ENCODE measurements around the gene DRAXIN. TPM values are rescaled to one million over a fixed set of nuclear protein-coding genes. Genes with fewer than 3 reads are reported as not detected.

Gene DRAXIN
- total and polyA plus RNA-seq, 2 donors (not counting 3 experiments of a cell fraction or from before 2014, with no cell fraction given), result 0.44 to 3.2 TPM

DNA sequence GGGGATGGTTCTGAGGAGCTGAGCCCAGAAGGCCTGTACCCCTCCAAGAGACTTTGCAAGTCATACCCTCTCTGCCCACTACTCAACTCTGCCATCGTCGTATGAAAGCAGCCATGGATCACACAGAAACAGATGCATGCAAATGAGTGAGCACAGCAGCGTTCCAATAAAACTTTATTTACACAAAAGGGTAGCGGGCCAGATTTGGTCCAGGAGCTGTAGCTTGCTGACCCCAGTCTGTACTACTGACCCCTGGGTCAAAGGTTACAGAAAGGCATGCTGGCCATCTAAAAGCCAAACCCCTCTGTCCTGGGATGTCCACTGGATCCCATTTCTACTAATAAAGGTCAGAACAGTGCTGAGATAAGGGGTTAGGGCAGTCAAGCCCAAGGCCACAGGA lies 35.6 kb downstream of the DRAXIN start:
- H2AFZ ChIP-seq (ENCODE audit: low read depth, low read length), result no peak overlapping the region
- no peak overlapping the region for H3K27ac ChIP-seq (ENCODE audit: insufficient read depth, low read depth, low read length)
- dilution Hi-C loops (cut with MboI; ENCODE audit: extremely low pct_ligation_motif_present, low sequenced_read_pairs), result no loop called here
- intact Hi-C loops (cut with micrococcal nuclease), result no loop called here
- CTCF ChIA-PET, result interaction anchor here (1.4 kb wide), 1 partner anchor 16 kb away, joined by 3 read pairs; no protein-coding TSS in a partner anchor
- BruUV-seq (replicated peaks), result no TSS peak
- no peak for DNase-seq (ENCODE audit: low read depth, low spot score)
- no peak for FAIRE-seq
- POLR2A ChIA-PET, result no interaction called here
- H3K36me3 ChIP-seq (ENCODE audit: control insufficient read depth in 2 of 2, extremely low read depth in 1 of 2, insufficient read depth in 2 of 2, low read length in 2 of 2), result no peaks in the 10 kb centered on the region
- H3K4me3 ChIP-seq (replicated peaks in 1 of 3; ENCODE audit: insufficient read depth in 1 of 3, low read depth in 1 of 3, low read length in 3 of 3), result no peak overlapping the region
- no peak overlapping the region for H3K4me2 ChIP-seq (ENCODE audit: insufficient read depth, low read length)
- H3K4me1 ChIP-seq (ENCODE audit: control insufficient read depth, extremely low read depth, insufficient read depth, low read length), result peaks cover 21% of the 10 kb centered on the region
- no peaks in the 10 kb centered on the region for H3K9me3 ChIP-seq (replicated peaks; ENCODE audit: control insufficient read depth, insufficient read depth, low read length)
- H4K20me1 ChIP-seq (replicated peaks; ENCODE audit: control insufficient read depth, extremely low read depth, insufficient read depth, low read length), result no peaks in the 10 kb centered on the region
- TF ChIP-seq JUN (IDR thresholded peaks at IDR 0.05; ENCODE audit: borderline replicate concordance, insufficient read depth, insufficient read length, low read depth), result no peak
- no peak for TF ChIP-seq POLR2AphosphoS5 (IDR thresholded peaks at IDR 0.05; ENCODE audit: insufficient read depth, low read depth, low read length)
- TF ChIP-seq MYC (IDR thresholded peaks at IDR 0.05; ENCODE audit: low read depth, low read length), result no peak
- TF ChIP-seq, protein P1, sequence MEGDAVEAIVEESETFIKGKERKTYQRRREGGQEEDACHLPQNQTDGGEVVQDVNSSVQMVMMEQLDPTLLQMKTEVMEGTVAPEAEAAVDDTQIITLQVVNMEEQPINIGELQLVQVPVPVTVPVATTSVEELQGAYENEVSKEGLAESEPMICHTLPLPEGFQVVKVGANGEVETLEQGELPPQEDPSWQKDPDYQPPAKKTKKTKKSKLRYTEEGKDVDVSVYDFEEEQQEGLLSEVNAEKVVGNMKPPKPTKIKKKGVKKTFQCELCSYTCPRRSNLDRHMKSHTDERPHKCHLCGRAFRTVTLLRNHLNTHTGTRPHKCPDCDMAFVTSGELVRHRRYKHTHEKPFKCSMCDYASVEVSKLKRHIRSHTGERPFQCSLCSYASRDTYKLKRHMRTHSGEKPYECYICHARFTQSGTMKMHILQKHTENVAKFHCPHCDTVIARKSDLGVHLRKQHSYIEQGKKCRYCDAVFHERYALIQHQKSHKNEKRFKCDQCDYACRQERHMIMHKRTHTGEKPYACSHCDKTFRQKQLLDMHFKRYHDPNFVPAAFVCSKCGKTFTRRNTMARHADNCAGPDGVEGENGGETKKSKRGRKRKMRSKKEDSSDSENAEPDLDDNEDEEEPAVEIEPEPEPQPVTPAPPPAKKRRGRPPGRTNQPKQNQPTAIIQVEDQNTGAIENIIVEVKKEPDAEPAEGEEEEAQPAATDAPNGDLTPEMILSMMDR (IDR thresholded peaks at IDR 0.05; ENCODE audit: extremely low read depth in 1 of 2, insufficient read depth in 1 of 2, low read depth in 1 of 2, low read length in 2 of 2), result no peak
- no peaks in the 10 kb centered on the region for H3K9me1 ChIP-seq (replicated peaks; ENCODE audit: control insufficient read depth, extremely low read depth, insufficient read depth, low read length)
- H3K79me2 ChIP-seq (ENCODE audit: control insufficient read depth, insufficient read depth, low read length), result no peaks in the 10 kb centered on the region
- peaks cover 0 to 1% of the 10 kb centered on the region in 2 experiments for H3K27me3 ChIP-seq (ENCODE audit: control insufficient read depth in 2 of 2, insufficient read depth in 2 of 2, low read length in 2 of 2)
- H3K9ac ChIP-seq (replicated peaks; ENCODE audit: extremely low read depth, insufficient read depth, low read length), result no peak overlapping the region

DNA sequence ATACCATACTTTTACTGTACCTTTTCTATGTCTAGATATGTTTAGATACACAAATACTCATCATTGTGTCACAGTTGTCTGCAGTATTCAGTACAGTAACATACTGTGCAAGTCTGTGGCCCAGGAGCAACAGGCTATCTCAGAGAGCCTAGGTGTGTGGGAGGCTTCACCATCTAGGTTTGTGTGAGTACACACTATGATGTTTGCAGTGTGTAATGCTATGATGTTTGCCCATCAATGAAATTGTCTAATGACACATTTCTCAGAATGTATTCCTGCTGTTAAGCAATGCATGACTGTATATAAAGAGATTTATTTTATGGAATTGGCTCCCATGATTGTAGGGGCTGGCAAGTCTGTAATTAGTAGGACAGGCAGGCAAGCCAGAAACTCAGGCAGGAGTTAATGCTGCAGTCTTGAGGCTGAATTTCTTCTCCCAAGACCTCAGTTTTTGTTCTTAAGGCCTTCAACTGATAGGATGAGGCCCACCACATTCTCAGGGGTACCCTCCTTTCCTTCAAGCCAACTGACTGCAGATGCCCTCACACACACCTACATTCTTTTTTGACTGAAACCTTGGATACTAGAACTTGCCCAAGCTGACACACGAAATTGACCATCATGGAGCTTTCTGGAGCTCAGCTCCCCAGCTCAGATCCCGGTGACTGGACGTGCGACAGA lies 36.8 kb downstream of the DRAXIN start:
- no peak overlapping the region for H2AFZ ChIP-seq (ENCODE audit: low read depth, low read length)
- peaks cover 0 to under 1% of the 10 kb centered on the region in 2 experiments for H3K27me3 ChIP-seq (ENCODE audit: control insufficient read depth in 2 of 2, insufficient read depth in 2 of 2, low read length in 2 of 2)
- TF ChIP-seq POLR2AphosphoS5 (IDR thresholded peaks at IDR 0.05; ENCODE audit: insufficient read depth, low read depth, low read length) (no peak), EZH2 (IDR thresholded peaks at IDR 0.05; ENCODE audit: borderline replicate concordance, low read depth, low read length, severe bottlenecking) (no peak), FOS (IDR thresholded peaks at IDR 0.05; ENCODE audit: borderline replicate concordance, insufficient read depth, low read length) (no peak), MYC (IDR thresholded peaks at IDR 0.05; ENCODE audit: low read depth, low read length) (no peak), POLR2A (IDR thresholded peaks at IDR 0.05; ENCODE audit: low read depth, low read length) (no peak), JUN (IDR thresholded peaks at IDR 0.05; ENCODE audit: borderline replicate concordance, insufficient read depth, insufficient read length, low read depth) (no peak), GATA2 (IDR thresholded peaks at IDR 0.05; ENCODE audit: insufficient read depth, insufficient read length, low read depth, low read length) (no peak)
- TF ChIP-seq, protein P2, sequence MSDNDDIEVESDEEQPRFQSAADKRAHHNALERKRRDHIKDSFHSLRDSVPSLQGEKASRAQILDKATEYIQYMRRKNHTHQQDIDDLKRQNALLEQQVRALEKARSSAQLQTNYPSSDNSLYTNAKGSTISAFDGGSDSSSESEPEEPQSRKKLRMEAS (IDR thresholded peaks at IDR 0.05; ENCODE audit: insufficient read depth, insufficient read length), result no peak
- TF ChIP-seq, protein P1 (IDR thresholded peaks at IDR 0.05; ENCODE audit: extremely low read depth in 1 of 2, insufficient read depth in 1 of 2, low read depth in 1 of 2, low read length in 2 of 2), result no peak
- H3K4me1 ChIP-seq (ENCODE audit: control insufficient read depth, extremely low read depth, insufficient read depth, low read length), result peaks cover 21% of the 10 kb centered on the region
- ChIA-PET CTCF (interaction anchor here (0.8 kb wide), 1 partner anchor 17 kb away, joined by 3 read pairs; no protein-coding TSS in a partner anchor), POLR2A (no interaction called here)
- no TSS peak for BruUV-seq (replicated peaks)
- H3K4me3 ChIP-seq (replicated peaks in 1 of 3; ENCODE audit: insufficient read depth in 1 of 3, low read depth in 1 of 3, low read length in 3 of 3), result no peak overlapping the region
- no peaks in the 10 kb centered on the region for H3K79me2 ChIP-seq (ENCODE audit: control insufficient read depth, insufficient read depth, low read length)
- H3K9me1 ChIP-seq (replicated peaks; ENCODE audit: control insufficient read depth, extremely low read depth, insufficient read depth, low read length), result no peaks in the 10 kb centered on the region
- H3K9me3 ChIP-seq (replicated peaks; ENCODE audit: control insufficient read depth, insufficient read depth, low read length), result no peaks in the 10 kb centered on the region
- H3K27ac ChIP-seq (ENCODE audit: insufficient read depth, low read depth, low read length), result no peak overlapping the region
- intact Hi-C loops (cut with micrococcal nuclease) (no loop called here), dilution Hi-C loops (cut with MboI; ENCODE audit: extremely low pct_ligation_motif_present, low sequenced_read_pairs) (no loop called here)
- no peak overlapping the region for H3K9ac ChIP-seq (replicated peaks; ENCODE audit: extremely low read depth, insufficient read depth, low read length)
- DNase-seq (ENCODE audit: low read depth, low spot score) (no peak), FAIRE-seq (no peak)
- H3K36me3 ChIP-seq (ENCODE audit: control insufficient read depth in 2 of 2, extremely low read depth in 1 of 2, insufficient read depth in 2 of 2, low read length in 2 of 2), result no peaks in the 10 kb centered on the region
- no peak overlapping the region for H3K4me2 ChIP-seq (ENCODE audit: insufficient read depth, low read length)
- H4K20me1 ChIP-seq (replicated peaks; ENCODE audit: control insufficient read depth, extremely low read depth, insufficient read depth, low read length), result no peaks in the 10 kb centered on the region
